HL-60 (cell line): ENCODE data around the gene C22orf15.
A peak's percentile ranks its signal among the peaks of the same experiment; 100 is the strongest.
"Not testable (repeated sequence)": the region's sequence is repeated elsewhere in the genome, so short reads cannot be mapped to it uniquely, and the experiment has no call there.

ENCODE experiments used
- DNase-seq, 2 experiments: peaks; one replicate each; pipeline ENCODE4 v3.0.0-alpha.2; 2010 to 2020; ENCODE audit warnings: low read depth in 1 of 2, low spot score in 1 of 2
- H3K27ac ChIP-seq: fragments of 250-450 bp; sonication (Bioruptor Pico); replicated peaks from 2 replicates; pipeline ENCODE4 v1.5.1; 2020; ENCODE audit warnings: mild to moderate bottlenecking, moderate library complexity
- H3K27me3 ChIP-seq: fragments of 250-450 bp; sonication (Bioruptor Pico); 2 replicates; pipeline ENCODE4 v1.5.1; 2021; ENCODE audit warnings: mild to moderate bottlenecking, moderate library complexity; ENCODE audit not compliant: insufficient read depth, poor library complexity, severe bottlenecking
- H3K4me3 ChIP-seq: replicated peaks from 2 replicates; pipeline ENCODE4 v1.5.1; 2011; ENCODE audit warnings: mild to moderate bottlenecking, control low read depth, low read length; ENCODE audit not compliant: insufficient read depth
- GABPA ChIP-seq: IDR thresholded peaks from 2 replicates; pipeline ENCODE4 v1.6.1; 2012; ENCODE audit warnings: low read depth
- POLR2AphosphoS5 ChIP-seq: IDR thresholded peaks from 2 replicates; pipeline ENCODE4 v1.6.1; 2012; ENCODE audit warnings: low read depth
- SPI1 ChIP-seq: IDR thresholded peaks from 2 replicates; pipeline ENCODE4 v1.6.1; 2012; ENCODE audit warnings: low read depth, mild to moderate bottlenecking, borderline replicate concordance
- TF ChIP-seq, protein P1 (sequence below): IDR thresholded peaks from one replicate; pipeline ENCODE4 v1.5.1; 2011; ENCODE audit warnings: low read length, control low read depth, inconsistent platforms; ENCODE audit not compliant: insufficient read depth
- TF ChIP-seq, protein P2 (sequence below): IDR thresholded peaks from 2 replicates; pipeline ENCODE4 v1.6.1; 2012; ENCODE audit warnings: low read depth; ENCODE audit not compliant: insufficient replicate concordance

The C22orf15 gene

DNA sequence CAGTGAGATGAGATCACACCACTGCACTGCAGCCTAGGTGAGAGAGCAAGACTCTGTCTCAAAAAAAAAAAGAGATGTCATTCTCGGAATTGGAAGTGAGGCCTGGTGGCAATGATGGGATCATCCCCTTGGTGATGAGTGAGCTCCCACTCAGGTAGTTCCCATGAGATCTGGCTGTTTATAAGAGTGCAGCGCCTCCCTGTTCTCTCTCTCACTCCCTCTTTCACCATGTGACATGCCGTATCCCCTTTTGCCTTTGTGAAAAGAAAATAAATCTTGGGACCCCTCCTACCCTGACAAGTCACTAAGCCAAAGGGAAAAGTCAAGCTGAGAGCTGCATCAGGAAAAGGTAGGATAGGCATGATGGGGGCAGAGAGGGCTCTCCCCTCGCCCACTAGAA lies 40.6 kb upstream of the C22orf15 start:
- Histone ChIP-seq H3K27ac (no peak overlapping the region), H3K4me3 (no peak overlapping the region), H3K27me3 (no peaks in the 10 kb centered on the region)
- TF ChIP-seq, protein P1, sequence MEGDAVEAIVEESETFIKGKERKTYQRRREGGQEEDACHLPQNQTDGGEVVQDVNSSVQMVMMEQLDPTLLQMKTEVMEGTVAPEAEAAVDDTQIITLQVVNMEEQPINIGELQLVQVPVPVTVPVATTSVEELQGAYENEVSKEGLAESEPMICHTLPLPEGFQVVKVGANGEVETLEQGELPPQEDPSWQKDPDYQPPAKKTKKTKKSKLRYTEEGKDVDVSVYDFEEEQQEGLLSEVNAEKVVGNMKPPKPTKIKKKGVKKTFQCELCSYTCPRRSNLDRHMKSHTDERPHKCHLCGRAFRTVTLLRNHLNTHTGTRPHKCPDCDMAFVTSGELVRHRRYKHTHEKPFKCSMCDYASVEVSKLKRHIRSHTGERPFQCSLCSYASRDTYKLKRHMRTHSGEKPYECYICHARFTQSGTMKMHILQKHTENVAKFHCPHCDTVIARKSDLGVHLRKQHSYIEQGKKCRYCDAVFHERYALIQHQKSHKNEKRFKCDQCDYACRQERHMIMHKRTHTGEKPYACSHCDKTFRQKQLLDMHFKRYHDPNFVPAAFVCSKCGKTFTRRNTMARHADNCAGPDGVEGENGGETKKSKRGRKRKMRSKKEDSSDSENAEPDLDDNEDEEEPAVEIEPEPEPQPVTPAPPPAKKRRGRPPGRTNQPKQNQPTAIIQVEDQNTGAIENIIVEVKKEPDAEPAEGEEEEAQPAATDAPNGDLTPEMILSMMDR = no peak
- TF ChIP-seq SPI1 (no peak), GABPA (no peak), POLR2AphosphoS5 (no peak)
- TF ChIP-seq, protein P2, sequence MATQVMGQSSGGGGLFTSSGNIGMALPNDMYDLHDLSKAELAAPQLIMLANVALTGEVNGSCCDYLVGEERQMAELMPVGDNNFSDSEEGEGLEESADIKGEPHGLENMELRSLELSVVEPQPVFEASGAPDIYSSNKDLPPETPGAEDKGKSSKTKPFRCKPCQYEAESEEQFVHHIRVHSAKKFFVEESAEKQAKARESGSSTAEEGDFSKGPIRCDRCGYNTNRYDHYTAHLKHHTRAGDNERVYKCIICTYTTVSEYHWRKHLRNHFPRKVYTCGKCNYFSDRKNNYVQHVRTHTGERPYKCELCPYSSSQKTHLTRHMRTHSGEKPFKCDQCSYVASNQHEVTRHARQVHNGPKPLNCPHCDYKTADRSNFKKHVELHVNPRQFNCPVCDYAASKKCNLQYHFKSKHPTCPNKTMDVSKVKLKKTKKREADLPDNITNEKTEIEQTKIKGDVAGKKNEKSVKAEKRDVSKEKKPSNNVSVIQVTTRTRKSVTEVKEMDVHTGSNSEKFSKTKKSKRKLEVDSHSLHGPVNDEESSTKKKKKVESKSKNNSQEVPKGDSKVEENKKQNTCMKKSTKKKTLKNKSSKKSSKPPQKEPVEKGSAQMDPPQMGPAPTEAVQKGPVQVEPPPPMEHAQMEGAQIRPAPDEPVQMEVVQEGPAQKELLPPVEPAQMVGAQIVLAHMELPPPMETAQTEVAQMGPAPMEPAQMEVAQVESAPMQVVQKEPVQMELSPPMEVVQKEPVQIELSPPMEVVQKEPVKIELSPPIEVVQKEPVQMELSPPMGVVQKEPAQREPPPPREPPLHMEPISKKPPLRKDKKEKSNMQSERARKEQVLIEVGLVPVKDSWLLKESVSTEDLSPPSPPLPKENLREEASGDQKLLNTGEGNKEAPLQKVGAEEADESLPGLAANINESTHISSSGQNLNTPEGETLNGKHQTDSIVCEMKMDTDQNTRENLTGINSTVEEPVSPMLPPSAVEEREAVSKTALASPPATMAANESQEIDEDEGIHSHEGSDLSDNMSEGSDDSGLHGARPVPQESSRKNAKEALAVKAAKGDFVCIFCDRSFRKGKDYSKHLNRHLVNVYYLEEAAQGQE = no peak
- no peak for DNase-seq

DNA sequence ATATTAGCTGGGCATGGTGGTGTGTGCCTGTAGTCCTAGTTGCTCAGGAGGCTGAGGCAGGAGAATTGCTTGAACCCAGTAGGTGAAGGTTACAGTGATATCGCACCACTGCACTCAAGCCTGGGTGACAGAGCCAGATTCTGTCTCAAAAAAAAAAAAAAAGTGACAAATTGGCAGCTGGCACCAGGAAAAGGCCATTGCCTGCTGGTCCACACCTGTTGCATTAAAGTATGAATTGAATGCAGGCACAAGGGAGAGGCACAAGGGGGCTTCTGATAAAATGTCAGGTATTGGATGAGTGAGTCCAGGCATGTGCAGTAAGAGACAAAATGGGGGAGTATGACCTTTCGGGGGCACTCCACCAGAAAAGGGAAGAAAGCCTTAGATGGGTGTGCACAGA lies 40.1 kb upstream of the C22orf15 start:
- H3K4me3 ChIP-seq = no peak overlapping the region
- no peaks in the 10 kb centered on the region for H3K27me3 ChIP-seq
- TF ChIP-seq SPI1 (no peak), POLR2AphosphoS5 (no peak), GABPA (no peak)
- TF ChIP-seq, protein P1 = no peak
- TF ChIP-seq, protein P2 = no peak
- no peak for DNase-seq
- H3K27ac ChIP-seq = no peak overlapping the region

DNA sequence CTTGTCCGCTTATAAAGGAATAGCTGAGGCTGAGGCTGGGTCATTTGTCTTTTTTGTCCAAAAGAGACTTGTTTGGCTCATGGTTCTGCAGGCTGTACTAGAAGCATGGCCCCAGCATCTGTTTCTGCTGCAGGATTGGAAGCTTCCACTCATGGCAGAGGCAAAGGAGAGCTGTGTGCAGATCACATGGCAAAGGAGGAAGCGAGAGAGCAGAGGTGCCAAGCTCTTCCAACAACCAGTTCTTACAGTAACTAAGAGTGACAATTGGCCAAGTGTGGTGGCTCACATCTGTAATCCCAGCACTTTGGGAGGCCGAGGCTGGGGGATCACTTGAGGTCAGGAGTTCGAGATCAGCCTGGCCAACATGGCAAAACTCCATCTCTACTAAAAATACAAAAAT lies 34.7 kb upstream of the C22orf15 start:
- peak in 1 of 2 experiments; percentile 26 for DNase-seq

DNA sequence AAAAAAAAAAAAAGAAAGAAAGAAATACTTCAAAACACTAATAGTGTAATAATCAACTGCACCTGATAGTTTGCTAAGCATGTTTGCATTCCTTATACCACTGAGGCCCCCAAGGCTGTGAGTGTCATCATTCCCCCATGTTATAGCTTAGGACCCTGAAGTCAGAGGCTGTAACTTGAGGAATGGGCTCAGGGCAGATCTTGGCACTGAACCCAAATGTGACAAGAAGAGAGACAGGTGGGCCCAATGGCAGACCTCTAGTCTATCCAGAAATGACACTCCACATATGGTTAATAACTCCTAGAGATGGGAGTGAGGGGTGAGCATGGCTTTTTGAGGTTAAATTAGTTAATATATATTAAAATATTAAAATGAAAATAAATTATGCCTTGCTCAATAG lies 25.1 kb upstream of the C22orf15 start:
- no peak for DNase-seq
- TF ChIP-seq, protein P1 = no peak
- no peak for TF ChIP-seq SPI1
- TF ChIP-seq, protein P2 = no peak
- TF ChIP-seq GABPA = no peak
- no peak for TF ChIP-seq POLR2AphosphoS5
- Histone ChIP-seq H3K27me3 (no peaks in the 10 kb centered on the region), H3K27ac (no peak overlapping the region), H3K4me3 (no peak overlapping the region)

More for the DNA sequence above, 34.7 kb upstream of the C22orf15 start:
- not testable (repeated sequence) for H3K4me3 ChIP-seq, H3K27ac ChIP-seq, H3K27me3 ChIP-seq
